ENCODE results near the gene WNT7B. TPM values are rescaled to one million over a fixed set of nuclear protein-coding genes. Genes with fewer than 3 reads are reported as not detected.

Gene WNT7B
- total and polyA plus RNA-seq, 2 experiments from 2014 or later: 0.10 TPM; not detected in 1

DNA sequence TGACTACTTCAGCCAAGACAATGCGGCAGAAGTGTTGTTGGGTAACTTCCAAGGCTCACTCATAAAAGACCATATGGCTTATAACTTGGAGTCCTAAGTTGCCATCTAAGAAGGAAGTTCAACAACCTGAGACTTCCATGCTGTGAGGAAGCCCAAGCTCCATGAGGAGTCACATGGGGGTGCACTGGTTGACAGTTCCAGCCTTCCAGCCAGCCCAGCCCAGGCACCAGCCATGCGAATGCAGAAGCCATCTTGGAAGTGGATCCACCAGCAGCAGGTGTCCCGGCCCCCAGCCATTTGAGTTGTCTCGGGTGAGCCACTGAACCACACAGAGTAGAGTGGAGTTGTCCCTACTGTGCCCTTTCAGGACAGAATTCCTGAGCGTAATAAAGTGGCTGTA is 32.8 kb upstream of the WNT7B start:
- no peak for ATAC-seq
- H3K27me3 Mint-ChIP-seq (ENCODE audit: insufficient read depth, low read depth, poor library complexity): peaks cover 9% of the 10 kb centered on the region
- H3K27ac ChIP-seq (ENCODE audit: low read depth): no peak overlapping the region

More for the DNA sequence above, 32.8 kb upstream of the WNT7B start:
- no peaks in the 10 kb centered on the region for H3K9me2 ChIP-seq (ENCODE audit: insufficient read depth)
- peaks cover 3% of the 10 kb centered on the region; the same call in 1 of the 2 replicates for H3K4me1 ChIP-seq (ENCODE audit: insufficient read depth)
- DNase-seq (ENCODE audit: low spot score): no peak
- no peaks in the 10 kb centered on the region for H3F3A ChIP-seq (replicated peaks; ENCODE audit: low read depth)
- TF ChIP-seq, protein P1, sequence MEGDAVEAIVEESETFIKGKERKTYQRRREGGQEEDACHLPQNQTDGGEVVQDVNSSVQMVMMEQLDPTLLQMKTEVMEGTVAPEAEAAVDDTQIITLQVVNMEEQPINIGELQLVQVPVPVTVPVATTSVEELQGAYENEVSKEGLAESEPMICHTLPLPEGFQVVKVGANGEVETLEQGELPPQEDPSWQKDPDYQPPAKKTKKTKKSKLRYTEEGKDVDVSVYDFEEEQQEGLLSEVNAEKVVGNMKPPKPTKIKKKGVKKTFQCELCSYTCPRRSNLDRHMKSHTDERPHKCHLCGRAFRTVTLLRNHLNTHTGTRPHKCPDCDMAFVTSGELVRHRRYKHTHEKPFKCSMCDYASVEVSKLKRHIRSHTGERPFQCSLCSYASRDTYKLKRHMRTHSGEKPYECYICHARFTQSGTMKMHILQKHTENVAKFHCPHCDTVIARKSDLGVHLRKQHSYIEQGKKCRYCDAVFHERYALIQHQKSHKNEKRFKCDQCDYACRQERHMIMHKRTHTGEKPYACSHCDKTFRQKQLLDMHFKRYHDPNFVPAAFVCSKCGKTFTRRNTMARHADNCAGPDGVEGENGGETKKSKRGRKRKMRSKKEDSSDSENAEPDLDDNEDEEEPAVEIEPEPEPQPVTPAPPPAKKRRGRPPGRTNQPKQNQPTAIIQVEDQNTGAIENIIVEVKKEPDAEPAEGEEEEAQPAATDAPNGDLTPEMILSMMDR (conservative IDR thresholded peaks at IDR 0.05; ENCODE audit: low read depth in 2 of 2): no peak
- TF ChIP-seq, protein P2, sequence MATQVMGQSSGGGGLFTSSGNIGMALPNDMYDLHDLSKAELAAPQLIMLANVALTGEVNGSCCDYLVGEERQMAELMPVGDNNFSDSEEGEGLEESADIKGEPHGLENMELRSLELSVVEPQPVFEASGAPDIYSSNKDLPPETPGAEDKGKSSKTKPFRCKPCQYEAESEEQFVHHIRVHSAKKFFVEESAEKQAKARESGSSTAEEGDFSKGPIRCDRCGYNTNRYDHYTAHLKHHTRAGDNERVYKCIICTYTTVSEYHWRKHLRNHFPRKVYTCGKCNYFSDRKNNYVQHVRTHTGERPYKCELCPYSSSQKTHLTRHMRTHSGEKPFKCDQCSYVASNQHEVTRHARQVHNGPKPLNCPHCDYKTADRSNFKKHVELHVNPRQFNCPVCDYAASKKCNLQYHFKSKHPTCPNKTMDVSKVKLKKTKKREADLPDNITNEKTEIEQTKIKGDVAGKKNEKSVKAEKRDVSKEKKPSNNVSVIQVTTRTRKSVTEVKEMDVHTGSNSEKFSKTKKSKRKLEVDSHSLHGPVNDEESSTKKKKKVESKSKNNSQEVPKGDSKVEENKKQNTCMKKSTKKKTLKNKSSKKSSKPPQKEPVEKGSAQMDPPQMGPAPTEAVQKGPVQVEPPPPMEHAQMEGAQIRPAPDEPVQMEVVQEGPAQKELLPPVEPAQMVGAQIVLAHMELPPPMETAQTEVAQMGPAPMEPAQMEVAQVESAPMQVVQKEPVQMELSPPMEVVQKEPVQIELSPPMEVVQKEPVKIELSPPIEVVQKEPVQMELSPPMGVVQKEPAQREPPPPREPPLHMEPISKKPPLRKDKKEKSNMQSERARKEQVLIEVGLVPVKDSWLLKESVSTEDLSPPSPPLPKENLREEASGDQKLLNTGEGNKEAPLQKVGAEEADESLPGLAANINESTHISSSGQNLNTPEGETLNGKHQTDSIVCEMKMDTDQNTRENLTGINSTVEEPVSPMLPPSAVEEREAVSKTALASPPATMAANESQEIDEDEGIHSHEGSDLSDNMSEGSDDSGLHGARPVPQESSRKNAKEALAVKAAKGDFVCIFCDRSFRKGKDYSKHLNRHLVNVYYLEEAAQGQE (IDR thresholded peaks at IDR 0.05; ENCODE audit: unreplicated experiment): no peak
- TF ChIP-seq ZNF114 (CRISPR knock-in tag; IDR thresholded peaks at IDR 0.05): no peak
- no peak for TF ChIP-seq CREB1 (CRISPR knock-in tag; IDR thresholded peaks at IDR 0.05; ENCODE audit: low read depth)
- no peak for TF ChIP-seq NANOG (IDR thresholded peaks at IDR 0.05; ENCODE audit: borderline replicate concordance)
- TF ChIP-seq, protein P3, sequence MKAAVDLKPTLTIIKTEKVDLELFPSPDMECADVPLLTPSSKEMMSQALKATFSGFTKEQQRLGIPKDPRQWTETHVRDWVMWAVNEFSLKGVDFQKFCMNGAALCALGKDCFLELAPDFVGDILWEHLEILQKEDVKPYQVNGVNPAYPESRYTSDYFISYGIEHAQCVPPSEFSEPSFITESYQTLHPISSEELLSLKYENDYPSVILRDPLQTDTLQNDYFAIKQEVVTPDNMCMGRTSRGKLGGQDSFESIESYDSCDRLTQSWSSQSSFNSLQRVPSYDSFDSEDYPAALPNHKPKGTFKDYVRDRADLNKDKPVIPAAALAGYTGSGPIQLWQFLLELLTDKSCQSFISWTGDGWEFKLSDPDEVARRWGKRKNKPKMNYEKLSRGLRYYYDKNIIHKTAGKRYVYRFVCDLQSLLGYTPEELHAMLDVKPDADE (IDR thresholded peaks at IDR 0.05): no peak
- TF ChIP-seq EZH2 (IDR thresholded peaks at IDR 0.05; ENCODE audit: low read depth, unreplicated experiment): no peak
- TF ChIP-seq JUNB (IDR thresholded peaks at IDR 0.05; ENCODE audit: unreplicated experiment): no peak
- Mint-ChIP-seq H3K9me3 (no peaks in the 10 kb centered on the region), H3K36me3 (ENCODE audit: low read depth) (no peaks in the 10 kb centered on the region), H3K4me1 (peaks cover 4% of the 10 kb centered on the region; the same call in 2 of the 3 replicates), H3K27ac (no peak overlapping the region), H3K4me3 (no peak overlapping the region)
- H2AFZ ChIP-seq: no peak overlapping the region
- no peaks in the 10 kb centered on the region for H4K20me1 ChIP-seq (replicated peaks; ENCODE audit: insufficient read depth)
- H3K36me3 ChIP-seq (ENCODE audit: insufficient read depth): no peaks in the 10 kb centered on the region
- no peaks in the 10 kb centered on the region for H3K79me2 ChIP-seq (replicated peaks; ENCODE audit: insufficient read depth)
- no peaks in the 10 kb centered on the region for H3K27me3 ChIP-seq (ENCODE audit: insufficient read depth)
- H3K4me3 ChIP-seq: no peak overlapping the region
- H3K4me2 ChIP-seq: no peak overlapping the region

All from GM23338 (cell line).